HG02852 (cell line): ENCODE results near the gene TMEM245.

Experiments used
- ATAC-seq: cut with Tn5 transposase; IDR thresholded peaks from one replicate; pipeline ENCODE4 v1.9.1; 2021; ENCODE audit warnings: mild to moderate bottlenecking, moderate library complexity; ENCODE audit not compliant: unreplicated experiment

The TMEM245 gene

DNA sequence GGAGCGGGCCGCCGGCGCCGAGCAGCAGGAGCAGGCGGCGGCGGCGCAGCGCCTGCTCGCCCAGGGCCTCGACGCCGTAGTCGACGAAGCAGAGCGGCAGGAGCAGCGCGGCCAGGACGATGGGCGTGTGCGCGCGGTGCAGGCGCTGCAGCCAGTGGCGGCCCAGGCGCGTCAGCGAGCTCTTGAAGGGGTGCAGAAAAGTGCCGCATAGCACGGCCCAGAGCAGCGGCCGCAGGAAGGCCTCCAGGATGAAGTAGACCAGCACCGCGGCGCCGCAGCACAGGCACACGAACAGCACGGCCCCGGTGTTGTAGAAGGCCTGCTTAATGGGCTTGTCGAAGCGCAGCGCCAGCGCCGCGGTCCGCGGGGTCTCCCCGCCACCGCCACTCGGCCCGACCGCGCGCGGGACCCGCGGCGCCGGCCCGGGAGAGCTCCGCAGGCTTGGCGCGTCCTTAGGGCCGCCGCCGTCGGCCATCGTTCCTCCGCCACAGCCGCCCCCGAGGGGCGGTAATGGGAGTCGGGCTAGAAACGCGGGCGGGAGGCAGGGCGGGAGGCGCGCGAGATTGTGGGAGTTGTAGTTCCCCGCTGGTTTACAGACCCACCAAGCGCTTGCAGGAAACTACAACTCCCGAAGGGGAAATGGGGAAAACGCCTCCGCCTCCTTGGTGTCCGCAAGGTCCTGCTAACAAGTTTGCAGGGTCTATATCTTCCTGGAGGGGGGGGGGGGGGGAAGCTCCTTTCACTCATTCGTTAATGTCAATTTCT, at the start of gene TMEM245:
Gene TMEM245, minus strand, starts transcription at position 509 of the 765 bp plus-strand sequence. Its CDS starts 34 bp downstream, at position 475.
- ATAC-seq: peak; percentile 87

GRCh38 chr9:109168170-109168569, 48.4 kb upstream of the TMEM245 start:
- no peak for ATAC-seq

GRCh38 chr9:109167716-109168115, 48.0 kb upstream of the TMEM245 start:
- ATAC-seq: no peak

DNA sequence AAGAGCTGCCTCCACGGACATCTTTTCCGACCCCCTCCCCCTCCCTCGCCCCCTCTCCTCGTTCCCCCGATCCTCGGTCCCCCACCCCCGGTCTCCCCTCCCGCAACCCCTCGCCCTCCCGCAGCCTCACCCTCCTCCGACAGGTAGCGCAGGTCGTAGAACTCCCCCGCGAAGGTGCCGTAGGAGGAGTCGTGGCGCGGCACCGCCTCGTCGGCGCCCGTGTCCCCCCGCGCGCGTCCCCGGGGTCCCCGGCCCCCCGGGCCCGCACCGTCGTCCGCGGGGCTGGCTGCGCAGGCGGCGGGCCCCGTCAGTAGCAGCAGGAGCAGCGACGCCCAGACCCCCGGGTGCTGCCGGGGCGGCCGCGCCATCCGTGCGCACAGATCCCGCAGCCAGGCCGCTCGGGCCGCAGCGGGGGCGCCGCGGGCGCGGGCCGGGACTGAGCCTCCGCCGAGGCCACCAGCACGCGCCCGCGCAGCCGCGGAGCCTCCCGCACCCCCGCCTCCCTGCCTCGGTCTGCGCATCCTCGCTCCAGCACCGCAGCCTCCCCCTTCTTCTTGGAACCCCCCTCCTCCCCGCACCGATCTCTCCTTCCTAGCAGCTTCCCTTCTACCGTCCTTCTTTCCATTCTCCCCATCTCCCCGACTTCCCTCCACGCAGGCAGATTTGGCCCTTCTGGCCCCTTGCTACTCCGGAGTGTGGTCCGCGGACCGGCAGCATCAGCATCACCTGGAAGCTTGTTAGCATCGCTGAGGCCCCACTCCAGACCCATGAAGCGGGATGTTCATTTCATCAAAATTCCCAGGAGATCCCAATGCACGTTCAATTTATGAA, 47.2 kb upstream of the TMEM245 start, which contains the start of gene FRRS1L:
Gene FRRS1L, minus strand, starts transcription at position 479 of the 831 bp plus-strand sequence. Its CDS starts 111 bp downstream, at position 368.
- no peak for ATAC-seq

- no peak for ATAC-seq
Measured at GRCh38 chr9:109166171-109166770, 46.5 kb upstream of the TMEM245 start.

- ATAC-seq: no peak
Measured at GRCh38 chr9:109164042-109164441, 44.3 kb upstream of the TMEM245 start.

DNA sequence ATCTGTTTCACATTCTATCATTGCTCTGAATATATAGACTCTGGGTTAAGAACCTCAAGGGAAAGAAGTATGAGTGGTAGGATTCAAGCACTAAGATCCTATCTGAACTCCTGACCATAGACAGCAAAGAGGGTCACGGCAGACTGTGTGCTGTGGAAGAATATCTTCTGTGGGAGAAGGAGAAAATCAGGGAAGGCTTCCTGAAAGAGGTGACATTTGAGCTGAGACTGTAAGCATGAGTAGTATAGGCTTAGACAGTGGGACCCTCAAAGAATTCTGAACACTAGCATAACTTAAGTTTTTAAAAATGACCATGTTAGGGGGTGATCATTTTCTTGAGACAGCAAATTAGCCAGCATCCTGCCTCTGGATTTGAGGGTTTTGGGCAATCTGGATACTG, 43.4 kb upstream of the TMEM245 start:
- no peak for ATAC-seq

DNA sequence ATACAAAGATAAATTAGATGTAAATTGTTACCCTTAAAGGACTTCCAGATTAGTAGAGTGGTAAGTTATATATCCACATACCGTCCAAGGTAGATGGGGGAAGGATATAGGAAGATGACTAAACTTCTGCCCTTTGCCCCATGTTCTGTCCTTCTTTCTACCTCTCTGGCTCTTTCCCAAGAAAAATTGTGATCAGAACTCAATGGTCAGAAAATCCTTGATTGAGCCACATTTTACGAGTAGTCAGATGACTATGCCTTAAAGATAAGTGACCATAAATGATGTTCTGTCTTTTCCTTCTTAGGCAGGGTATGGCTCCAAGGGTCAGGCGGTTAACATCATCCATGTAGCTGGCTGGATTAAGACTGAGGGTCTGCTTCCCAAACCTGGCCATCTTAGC, 42.9 kb upstream of the TMEM245 start:
- ATAC-seq: no peak

DNA sequence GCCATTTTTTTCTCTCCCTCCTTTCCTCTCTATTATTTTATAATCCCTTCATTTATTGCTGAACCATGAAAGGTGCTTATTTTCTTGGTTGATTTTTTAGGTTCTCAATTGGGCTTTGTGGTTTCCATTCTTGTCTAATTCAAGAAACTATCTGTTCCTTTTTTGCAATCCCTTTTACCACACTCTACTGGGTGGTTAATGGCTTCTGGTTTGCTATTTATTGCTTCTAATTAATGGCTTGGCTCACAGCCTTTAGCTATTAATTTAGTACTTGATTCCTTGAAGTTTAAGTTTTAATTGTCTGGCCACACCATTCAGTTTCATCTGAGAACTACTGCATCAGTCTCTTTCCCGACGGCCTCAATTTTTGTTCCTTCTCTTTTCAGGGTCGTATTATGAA, 41.7 kb upstream of the TMEM245 start:
- no peak for ATAC-seq

GRCh38 chr9:109159583-109159982, 39.8 kb upstream of the TMEM245 start:
- no peak for ATAC-seq

DNA sequence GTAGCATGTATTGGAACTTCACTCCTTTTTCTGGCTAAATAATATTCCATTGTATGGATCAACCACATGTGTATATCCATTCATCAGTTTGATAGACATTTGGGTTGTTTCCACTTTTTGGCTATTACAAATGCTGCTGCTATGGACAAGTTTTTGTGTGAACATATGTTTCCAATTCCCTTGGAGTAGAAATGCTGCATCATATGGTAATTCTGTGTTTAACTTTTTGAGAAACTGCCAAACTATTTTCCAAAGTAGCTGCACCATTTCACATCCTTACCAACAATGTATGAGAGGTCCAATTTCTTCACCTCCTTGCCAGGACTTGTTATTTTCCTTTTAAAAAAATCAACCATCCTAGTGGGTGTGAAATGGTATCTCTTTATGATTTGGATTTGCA, 38.9 kb upstream of the TMEM245 start:
- no peak for ATAC-seq

DNA sequence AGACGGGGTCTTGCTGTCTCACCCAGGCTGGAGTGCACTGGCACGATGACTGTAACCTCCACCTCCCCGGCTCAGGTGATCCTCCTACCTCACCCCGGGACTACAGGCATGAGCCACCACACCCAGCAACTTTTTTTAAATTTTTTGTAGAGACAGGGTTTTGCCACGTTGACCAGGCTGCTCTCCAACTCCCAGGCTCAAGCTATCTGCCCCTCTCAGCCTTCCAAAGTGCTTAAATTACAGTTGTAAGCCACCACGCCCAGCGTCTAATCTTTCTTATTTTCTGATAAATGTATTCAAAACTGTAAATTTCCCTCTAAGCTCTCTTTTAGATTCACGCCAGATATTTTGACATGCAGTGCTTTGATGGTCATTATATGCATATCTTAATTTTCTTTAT, 37.0 kb upstream of the TMEM245 start:
- no peak for ATAC-seq

GRCh38 chr9:109150925-109151545, 31.3 kb upstream of the TMEM245 start:
- ATAC-seq: no peak

DNA sequence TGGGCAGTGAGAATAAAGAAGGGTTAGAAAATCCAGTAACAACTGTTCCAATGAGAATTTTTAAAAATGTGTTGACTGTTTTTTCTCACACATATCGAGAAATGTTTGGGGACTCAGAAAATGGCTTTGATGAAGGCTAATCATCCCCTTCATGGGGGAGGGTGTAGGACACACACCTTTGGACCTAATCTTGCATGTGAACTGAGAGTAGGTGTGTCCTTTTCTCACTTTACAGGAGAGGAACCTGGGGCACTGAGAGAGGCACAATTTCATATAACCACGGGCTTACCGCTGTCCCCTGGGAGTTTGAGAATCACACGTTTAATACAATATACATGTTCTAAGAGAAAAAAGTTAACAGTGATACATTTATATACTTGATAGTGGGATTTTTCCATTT, 30.0 kb upstream of the TMEM245 start:
- ATAC-seq: no peak

- ATAC-seq: no peak
Measured at GRCh38 chr9:109149089-109149488, 29.3 kb upstream of the TMEM245 start.

DNA sequence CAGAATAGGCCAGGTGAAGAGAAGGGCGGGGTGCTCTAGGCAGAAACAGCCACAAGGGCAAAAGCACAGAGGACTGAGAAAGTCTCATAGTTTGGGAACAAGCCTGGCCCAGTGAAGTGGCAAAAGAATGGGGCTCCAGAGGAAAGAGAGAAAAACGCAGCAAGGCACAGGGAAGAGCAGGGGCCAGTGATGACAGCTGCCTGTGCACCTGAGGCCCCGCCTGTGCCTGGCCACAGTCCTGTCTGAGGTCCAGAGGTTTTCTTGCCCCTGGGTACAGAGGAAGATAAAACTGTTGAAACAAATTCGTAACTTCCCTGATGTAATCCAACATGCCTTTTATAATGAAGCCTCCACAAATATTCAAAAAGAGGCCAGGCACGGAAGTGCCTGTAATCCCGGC, 25.3 kb upstream of the TMEM245 start:
- ATAC-seq: no peak

DNA sequence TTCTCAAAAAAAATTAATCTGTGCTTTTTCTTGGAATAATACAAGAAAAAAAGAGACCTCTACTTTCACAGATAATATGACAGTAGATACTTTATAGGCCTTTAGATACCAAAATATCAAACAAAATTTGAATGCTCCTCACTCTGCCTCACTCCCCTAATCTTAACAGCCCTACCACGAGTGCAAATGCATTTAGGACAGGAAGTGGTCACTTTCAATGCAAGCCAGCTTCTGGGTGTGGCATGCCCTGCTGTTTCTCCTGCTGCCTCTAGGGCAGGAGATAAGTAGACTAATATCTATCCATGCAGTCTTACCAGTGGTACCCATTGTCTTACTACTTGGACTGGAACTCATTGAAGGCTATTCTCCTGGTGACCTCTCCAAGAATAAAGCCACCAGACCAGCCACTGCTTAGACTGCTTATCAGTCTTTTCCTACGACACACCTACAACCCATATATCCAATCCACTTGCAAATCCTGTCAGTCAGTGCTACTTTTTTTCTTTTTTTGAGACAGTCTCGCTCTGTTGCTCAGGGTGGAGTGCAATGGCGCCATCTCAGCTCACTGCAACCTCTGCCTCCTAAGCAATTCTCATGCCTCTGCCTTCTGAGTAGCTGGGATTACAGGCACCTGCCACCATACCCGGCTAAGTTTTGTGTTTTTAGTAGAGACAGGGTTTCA, 24.3 kb upstream of the TMEM245 start:
- peak; percentile 90 for ATAC-seq

DNA sequence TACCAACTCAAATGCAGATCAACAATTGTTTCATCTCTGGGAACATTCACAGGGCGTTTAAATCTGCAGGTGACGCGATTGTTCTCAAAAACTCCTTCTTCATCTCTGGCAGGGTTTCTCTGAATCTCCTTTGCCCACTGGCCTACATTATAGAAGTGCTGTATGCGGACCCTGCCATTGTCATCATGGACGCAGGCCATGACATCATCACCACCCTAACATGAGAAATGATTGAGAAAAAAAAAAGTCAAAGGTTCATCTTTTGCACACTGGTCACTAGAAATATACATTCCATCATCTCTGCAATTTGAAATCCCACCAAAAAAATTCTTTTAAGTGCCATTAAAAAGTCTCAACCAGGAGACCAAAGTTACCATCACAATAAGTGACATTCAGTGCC, 21.6 kb upstream of the TMEM245 start:
- ATAC-seq: no peak

- no peak for ATAC-seq
Measured at GRCh38 chr9:109139851-109140250, 20.1 kb upstream of the TMEM245 start.

DNA sequence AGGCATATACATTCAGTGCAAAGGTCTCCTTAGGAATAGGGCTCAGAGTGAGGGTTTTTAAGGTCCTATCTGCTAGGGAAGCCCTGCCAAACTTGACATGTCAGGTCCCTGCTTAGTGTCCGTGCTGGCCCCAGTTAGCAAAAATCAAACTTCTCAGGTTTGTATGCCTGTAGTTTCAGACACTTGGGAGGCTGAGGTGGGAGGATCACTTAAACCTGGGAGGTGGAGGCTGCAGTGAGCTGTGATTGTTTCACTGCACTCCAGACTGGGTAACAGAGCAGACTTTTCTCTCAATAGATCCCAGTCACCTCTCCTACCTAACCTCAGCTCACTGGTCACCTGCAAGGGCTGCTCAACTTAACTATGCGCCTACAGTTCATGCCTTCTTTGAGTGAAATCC, 18.7 kb upstream of the TMEM245 start:
- ATAC-seq: no peak

DNA sequence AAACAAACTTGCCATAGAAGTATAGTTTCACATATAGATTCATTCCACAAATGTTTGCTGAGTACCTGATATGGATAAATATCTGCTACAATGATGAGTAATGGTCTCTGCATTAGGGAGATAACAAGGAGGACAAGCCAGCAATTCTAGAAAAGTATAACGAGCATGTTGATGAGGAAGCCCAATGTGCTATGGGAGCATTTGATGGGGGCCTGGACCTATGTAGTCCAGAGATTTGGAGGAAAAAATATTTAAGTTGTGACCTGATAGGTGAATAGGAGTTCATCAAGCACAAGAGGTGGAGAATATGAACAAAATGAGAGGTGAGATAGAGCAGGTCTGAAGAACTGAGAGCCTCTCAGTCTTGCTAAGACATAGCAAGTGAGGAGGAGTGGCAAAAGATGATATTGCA, 14.4 kb upstream of the TMEM245 start:
- ATAC-seq: no peak
